Fibroblast of skin of abdomen (primary cell): Measurements from ENCODE around the gene LRRC47.

Experiments
- DNase-seq: peaks from one replicate; pipeline ENCODE4 v3.0.0-alpha.2; 2013

The LRRC47 gene

GRCh38 chr1:3746389-3746829, 49.9 kb downstream of the LRRC47 start:
- DNase-seq = no peak

GRCh38 chr1:3745590-3746381, 50.5 kb downstream of the LRRC47 start:
- DNase-seq = no peak

DNA sequence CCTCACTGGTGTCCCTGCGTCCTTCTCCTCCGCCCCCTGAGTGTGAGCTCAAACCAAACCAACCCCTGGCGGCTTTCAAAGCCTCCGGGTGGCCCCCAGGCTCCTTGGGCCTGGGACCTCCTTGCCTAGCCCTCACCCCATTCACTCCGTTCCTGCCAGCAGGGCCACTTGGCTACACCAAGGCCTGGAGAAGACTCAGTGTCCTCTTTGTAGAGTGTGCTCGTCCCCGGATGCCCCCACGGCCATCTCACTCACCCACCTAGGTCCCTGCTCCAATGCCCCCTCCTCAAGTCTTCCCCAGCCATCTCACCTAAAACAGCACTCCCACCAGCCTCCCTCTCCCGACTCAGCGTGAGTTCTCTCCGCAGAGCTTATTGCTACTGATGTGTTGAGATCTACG, 51.2 kb downstream of the LRRC47 start:
- no peak for DNase-seq

DNA sequence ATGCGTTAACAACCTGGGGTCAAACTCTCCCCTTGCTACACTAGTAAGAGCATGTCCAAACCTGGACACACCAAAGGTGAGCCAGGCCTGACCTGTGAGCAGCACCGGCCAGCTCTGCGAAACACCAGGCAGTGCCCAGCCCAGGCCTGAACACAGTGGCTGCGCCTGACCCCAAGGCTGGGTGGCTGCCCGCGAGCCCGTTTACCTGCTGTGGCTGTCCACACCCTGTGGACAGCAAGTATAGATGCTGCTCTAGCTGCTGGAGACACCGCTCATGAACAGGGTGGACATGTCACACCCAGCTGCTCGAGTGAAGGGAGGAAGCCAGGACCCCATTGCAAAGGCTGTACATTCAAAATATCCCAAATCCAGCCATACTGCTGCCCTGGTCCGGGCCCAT, 51.7 kb downstream of the LRRC47 start:
- DNase-seq = no peak

- DNase-seq = no peak
Measured at GRCh38 chr1:3743826-3744225, 52.5 kb downstream of the LRRC47 start.

DNA sequence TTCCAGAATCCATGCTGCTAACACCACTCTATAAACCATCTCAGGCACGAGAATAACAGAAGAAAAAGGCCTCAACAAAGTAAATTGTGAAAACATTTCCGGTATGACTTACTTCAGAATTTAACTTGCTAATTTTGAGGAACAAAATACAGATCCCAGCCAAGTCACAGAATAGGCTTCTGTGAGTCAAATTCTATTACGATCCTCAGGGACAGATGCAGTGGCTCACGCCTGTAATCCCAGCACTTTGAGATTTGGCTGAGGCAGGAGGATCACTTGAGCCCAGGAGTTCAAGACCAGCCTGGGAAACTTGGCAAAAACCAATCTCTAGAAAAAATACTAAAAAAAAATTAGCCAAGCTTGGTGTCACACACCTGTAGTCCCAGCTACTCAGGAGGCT, 52.9 kb downstream of the LRRC47 start:
- no peak for DNase-seq

- DNase-seq = no peak
Measured at GRCh38 chr1:3742439-3743298, 53.6 kb downstream of the LRRC47 start.

DNA sequence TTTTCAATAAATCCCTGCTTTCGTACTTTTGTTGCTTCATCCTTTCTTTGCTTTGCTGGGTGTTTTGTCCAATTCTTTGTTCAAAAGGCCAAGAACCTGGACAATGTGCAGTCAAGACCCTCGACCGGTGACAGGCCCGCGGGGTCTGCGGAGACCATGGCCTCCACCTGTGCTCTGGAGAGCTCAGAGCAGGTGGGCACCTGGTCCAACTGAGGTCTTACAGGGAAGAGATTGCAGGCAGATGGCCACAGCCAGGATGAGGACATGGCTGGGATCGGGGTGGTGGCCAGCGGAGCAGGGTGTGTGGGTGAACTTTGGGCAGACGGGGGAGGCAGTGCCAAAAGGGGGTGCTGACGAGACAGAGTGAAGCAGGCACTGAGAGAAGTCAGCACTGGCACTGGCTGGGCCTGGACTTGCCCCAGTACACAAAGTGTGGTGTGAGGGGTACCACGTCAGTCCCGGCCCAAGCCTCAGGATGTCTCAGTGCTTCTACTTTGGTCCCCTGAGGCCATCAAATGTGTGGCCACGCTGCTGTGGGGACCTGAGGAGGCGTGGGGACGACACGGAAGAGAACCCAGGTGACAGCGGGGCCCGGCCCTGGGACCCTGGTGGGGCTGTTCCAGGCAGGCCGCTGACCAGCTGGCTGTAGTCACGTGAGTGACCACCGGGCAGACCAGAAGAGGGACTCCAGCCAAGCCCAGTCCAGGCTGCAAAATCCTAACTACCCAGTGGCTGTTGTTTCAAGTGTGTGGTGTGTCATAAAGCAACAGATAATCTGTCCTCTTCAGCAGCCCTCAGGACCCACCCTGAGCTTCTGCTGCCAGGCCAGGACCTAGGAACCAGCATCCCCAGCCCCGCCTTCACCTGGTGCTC, 54.5 kb downstream of the LRRC47 start:
- no peak for DNase-seq

GRCh38 chr1:3740752-3741151, 55.5 kb downstream of the LRRC47 start:
- no peak for DNase-seq

DNA sequence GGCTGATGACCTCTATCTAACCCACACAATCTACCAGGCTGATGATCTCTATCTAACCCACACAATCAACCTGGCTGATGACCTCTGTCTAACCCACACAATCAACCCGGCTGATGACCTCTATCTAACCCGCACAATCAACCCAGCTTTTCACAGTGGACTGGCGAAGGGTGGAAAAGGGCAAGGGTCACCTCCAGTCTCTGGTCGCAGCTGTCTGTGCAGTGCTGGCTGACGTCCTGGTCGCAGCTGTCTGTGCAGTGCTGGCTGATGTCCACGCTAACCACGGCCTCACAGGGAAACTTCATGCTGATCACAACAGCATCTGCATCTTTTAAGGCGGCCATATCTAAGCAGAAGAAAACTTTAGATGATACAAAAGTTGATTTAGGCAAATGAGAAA, 56.3 kb downstream of the LRRC47 start:
- no peak for DNase-seq

GRCh38 chr1:3738943-3739342, 57.4 kb downstream of the LRRC47 start:
- no peak for DNase-seq

DNA sequence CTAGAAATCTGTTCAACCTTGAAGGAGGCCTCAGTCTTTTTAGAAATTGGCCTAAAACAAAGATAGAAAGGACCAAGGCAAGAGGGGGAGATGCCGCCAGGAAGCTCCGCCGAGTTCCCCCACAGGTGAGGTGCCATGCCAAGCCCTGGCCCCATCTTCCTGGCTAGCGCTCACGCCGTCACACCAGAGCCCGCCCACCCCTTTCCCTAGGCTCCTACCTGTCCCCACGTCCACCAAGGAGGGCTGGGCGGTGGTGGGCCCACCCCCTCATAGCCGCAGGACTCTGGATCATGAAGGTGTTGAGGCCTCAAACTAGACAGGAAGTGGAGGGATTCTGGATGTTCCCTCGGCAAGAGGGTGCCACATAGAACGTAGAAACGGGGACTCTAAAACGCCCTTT, 59.6 kb downstream of the LRRC47 start:
- no peak for DNase-seq

- no peak for DNase-seq
Measured at GRCh38 chr1:3736131-3736561, 60.2 kb downstream of the LRRC47 start.

DNA sequence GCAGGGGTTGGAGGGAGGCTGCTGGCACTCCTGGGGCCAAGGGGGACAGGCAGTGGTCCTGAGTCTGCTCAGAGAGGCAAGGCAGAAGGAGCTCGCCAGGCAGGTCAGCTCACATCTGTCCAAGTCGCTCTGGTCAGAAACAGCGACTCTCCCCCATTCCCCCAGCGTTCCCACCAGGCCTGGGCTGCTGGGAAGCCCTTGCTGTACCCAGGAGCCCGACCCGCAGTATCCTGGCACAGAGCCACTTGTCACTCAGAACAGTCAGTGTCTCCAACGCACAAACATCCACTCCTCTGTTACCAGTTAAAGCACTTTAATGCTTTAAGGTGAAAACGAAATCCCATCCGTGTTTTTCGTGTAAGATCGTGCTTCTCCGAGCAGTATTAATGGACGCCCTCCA, 60.6 kb downstream of the LRRC47 start:
- no peak for DNase-seq

DNA sequence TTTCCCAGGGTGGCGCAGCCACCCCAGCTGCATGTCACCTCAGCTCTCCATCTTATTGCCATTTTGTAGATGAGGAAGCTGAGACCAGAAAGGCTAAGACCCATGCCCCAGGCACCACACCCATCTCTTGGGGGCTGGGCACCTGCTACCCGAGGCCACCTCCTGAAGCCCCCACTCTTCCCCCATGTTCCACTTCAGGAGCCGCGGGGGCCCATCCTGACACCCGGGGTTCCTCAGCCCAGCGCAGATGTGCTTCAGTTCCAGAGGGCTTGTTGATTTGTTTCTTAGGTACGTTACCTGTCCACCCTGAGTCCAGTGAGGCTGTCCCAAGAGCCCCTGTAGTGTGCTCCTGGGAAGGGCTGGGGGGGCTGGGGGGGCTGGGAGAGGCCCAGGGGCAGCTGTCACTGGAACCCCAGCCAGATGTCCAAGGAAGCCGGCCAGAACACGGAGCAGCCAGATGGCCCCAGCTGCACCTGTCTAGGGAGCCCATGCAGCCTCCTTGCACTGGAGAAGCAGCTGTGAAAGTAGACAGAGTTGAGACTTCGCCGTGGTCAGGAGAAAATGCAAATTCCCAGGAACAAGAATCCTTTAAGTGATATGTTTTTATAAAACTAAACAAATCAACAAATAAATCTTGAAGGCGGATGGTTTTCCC, 61.1 kb downstream of the LRRC47 start:
- DNase-seq = no peak

DNA sequence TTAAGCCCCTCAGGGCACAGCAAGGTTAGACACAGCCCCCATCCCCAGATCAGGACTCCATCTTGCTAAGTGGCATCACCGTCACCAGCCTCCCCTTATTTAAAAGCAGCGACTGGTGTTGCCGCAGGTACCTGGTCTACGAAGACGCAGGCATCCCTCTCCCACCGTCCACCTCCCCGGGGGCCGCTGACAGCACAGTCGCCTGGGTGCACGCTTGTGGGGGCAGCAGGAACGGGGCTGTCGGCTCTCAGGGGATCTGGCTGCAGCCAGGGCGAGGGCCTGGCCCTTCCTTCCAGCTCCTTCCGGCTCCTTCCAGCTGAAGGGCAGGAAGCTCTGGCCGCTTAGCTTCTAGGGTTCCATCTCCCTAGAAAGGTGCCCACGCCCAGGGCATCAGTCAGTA, 61.7 kb downstream of the LRRC47 start:
- DNase-seq = no peak

DNA sequence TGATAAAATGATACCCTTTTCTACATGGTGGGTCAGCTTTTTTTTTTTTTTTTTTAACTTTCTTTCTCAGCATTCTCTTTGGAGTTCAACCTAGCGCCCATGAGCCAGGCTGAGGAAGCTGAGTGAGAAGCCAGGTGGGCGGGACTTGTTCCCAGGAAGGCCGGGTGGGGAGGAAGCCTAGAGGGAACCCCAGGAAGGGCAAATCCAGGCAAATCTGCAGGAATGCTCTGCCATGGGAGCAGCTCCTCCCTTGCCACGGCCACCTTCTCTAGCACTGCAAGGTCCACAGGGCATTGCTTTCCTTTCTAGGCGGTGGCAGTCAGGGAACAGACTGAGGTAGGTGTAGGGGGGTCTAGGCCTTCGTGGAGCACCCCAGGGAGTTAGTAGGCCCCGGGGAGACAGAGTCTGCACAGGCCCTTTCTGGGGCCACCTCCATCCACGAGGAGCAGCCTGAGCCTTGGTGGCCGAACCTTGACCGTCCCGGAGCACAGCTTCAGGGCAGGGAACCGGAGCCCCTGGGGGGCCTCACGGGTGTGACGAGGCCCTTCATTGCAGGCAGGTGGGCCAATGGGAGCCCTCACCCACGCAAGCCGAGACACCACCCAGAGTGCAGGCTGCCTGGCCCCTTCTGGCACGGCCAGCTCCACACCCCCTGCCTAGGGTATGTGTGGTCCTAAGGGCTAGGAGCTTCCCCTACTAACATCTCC, 62.3 kb downstream of the LRRC47 start:
- no peak for DNase-seq

- DNase-seq = no peak
Measured at GRCh38 chr1:3733094-3733882, 63.0 kb downstream of the LRRC47 start.

DNA sequence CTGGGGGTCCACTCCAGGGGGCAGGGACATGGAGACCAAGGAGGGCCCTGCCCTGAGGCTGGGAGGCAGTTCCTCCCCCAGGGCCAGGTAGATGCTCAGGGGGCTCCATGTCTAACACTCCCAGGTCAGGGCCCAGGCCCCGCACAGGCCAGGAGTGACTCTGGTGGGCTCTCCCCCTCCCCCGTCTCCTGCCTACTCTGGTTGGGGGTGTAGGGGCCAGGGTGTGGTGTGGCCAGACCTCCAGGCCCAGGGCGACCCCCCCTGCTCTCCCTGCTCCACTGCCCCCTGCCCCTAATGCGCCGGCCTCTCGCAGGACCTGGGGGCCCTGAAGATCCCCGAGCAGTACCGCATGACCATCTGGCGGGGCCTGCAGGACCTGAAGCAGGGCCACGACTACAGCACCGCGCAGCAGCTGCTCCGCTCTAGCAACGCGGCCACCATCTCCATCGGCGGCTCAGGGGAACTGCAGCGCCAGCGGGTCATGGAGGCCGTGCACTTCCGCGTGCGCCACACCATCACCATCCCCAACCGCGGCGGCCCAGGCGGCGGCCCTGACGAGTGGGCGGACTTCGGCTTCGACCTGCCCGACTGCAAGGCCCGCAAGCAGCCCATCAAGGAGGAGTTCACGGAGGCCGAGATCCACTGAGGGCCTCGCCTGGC, 63.7 kb downstream of the LRRC47 start:
- DNase-seq = peak; percentile 13
